DND-41 (cell line): ENCODE results near the gene SLC27A2.

Experiments used
- ATAC-seq: fragments of 200-7000 bp; cut with Tn5 transposase; 3 replicates; pipeline ENCODE4 v1.9.1; 2021; ENCODE audit warnings: low read depth; ENCODE audit not compliant: insufficient read depth
- DNase-seq: peaks from one replicate; pipeline ENCODE4 v3.0.0-alpha.2; 2020
- H2AFZ ChIP-seq: 2 replicates; pipeline ENCODE4 v1.6.0; 2012; ENCODE audit warnings: low read depth, low read length
- H3K27ac ChIP-seq: 2 replicates; pipeline ENCODE4 v1.5.1; 2012; ENCODE audit warnings: low read length, inconsistent platforms
- H3K27me3 ChIP-seq: fragments of 200-600 bp; sonication (generic); 2 replicates; pipeline ENCODE4 v1.6.0; 2012; ENCODE audit warnings: low read length, mild to moderate bottlenecking, inconsistent platforms; ENCODE audit not compliant: insufficient read depth, poor library complexity
- H3K36me3 ChIP-seq: 2 replicates; pipeline ENCODE4 v1.5.1; 2012; ENCODE audit warnings: low read length, inconsistent platforms; ENCODE audit not compliant: insufficient read depth
- H3K4me1 ChIP-seq: 2 replicates; pipeline ENCODE4 v1.5.1; 2012; ENCODE audit warnings: mild to moderate bottlenecking, low read length; ENCODE audit not compliant: insufficient read depth
- H3K4me2 ChIP-seq: 2 replicates; pipeline ENCODE4 v1.6.0; 2012; ENCODE audit warnings: mild to moderate bottlenecking, moderate library complexity, low read length, inconsistent platforms; ENCODE audit not compliant: insufficient read depth
- H3K4me3 ChIP-seq, 2 experiments: fragments of 200-600 bp in 1 of 2; shearing (Covaris generic) in 1 of 2; 2 replicates each; pipeline ENCODE4 v1.5.1; 2012 to 2016; ENCODE audit warnings: inconsistent platforms in 2 of 2, low read length in 2 of 2, mild to moderate bottlenecking in 2 of 2, low read depth in 1 of 2, moderate library complexity in 1 of 2
- H3K79me2 ChIP-seq: 2 replicates; pipeline ENCODE4 v1.6.0; 2012; ENCODE audit warnings: low read length, inconsistent platforms; ENCODE audit not compliant: insufficient read depth
- H3K9ac ChIP-seq: 2 replicates; pipeline ENCODE4 v1.6.0; 2012; ENCODE audit warnings: low read depth, mild to moderate bottlenecking, inconsistent platforms, low read length, moderate library complexity
- H3K9me3 ChIP-seq: 2 replicates; pipeline ENCODE4 v1.5.1; 2012; ENCODE audit warnings: low read length, moderate library complexity, mild to moderate bottlenecking, inconsistent platforms; ENCODE audit not compliant: insufficient read depth, severe bottlenecking
- H4K20me1 ChIP-seq: 2 replicates; pipeline ENCODE4 v1.6.0; 2012; ENCODE audit warnings: low read length; ENCODE audit not compliant: insufficient read depth
- EZH2 ChIP-seq: IDR thresholded peaks from 3 replicates; pipeline ENCODE4 v1.6.1; 2012; ENCODE audit warnings: borderline replicate concordance, low read depth, mild to moderate bottlenecking, moderate library complexity, low read length, inconsistent platforms; ENCODE audit not compliant: severe bottlenecking
- TF ChIP-seq, protein P1 (sequence below): IDR thresholded peaks from 2 replicates; pipeline ENCODE4 v1.5.1; 2012; ENCODE audit warnings: borderline replicate concordance, low read length, moderate library complexity, mild to moderate bottlenecking; ENCODE audit not compliant: poor library complexity, severe bottlenecking; ENCODE audit errors: extremely low read depth

SLC27A2 gene

DNA sequence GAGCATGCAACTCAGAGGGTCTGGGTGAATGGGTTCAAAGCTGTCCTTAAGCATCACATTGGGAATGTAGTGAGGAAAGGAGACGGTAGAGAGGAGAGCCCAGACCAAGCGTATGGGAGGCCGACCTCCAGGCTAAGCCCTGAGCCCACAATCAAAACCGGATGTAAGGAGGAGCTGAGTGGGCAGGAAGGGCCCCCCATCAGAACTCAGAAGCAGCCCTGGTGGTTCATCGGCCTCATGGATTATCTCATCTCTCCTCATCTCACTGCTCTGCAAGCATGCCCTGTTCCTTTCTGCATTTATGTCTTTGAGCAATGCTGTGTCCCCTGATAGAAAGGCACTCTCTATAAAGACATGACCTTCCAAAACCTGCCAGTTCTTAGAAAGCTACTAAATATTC, 77.3 kb downstream of the SLC27A2 start:
- Histone ChIP-seq H3K36me3 (no peaks in the 10 kb centered on the region), H4K20me1 (no peaks in the 10 kb centered on the region), H3K27me3 (no peaks in the 10 kb centered on the region), H3K4me2 (no peak overlapping the region), H3K4me1 (no peaks in the 10 kb centered on the region), H2AFZ (no peak overlapping the region), H3K9ac (no peak overlapping the region), H3K4me3 (no peak overlapping the region), H3K79me2 (no peaks in the 10 kb centered on the region), H3K9me3 (no peaks in the 10 kb centered on the region), H3K27ac (no peak overlapping the region)
- DNase-seq (no peak), ATAC-seq (no peak)
- no peak for TF ChIP-seq EZH2
- TF ChIP-seq, protein P1, sequence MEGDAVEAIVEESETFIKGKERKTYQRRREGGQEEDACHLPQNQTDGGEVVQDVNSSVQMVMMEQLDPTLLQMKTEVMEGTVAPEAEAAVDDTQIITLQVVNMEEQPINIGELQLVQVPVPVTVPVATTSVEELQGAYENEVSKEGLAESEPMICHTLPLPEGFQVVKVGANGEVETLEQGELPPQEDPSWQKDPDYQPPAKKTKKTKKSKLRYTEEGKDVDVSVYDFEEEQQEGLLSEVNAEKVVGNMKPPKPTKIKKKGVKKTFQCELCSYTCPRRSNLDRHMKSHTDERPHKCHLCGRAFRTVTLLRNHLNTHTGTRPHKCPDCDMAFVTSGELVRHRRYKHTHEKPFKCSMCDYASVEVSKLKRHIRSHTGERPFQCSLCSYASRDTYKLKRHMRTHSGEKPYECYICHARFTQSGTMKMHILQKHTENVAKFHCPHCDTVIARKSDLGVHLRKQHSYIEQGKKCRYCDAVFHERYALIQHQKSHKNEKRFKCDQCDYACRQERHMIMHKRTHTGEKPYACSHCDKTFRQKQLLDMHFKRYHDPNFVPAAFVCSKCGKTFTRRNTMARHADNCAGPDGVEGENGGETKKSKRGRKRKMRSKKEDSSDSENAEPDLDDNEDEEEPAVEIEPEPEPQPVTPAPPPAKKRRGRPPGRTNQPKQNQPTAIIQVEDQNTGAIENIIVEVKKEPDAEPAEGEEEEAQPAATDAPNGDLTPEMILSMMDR: no peak

DNA sequence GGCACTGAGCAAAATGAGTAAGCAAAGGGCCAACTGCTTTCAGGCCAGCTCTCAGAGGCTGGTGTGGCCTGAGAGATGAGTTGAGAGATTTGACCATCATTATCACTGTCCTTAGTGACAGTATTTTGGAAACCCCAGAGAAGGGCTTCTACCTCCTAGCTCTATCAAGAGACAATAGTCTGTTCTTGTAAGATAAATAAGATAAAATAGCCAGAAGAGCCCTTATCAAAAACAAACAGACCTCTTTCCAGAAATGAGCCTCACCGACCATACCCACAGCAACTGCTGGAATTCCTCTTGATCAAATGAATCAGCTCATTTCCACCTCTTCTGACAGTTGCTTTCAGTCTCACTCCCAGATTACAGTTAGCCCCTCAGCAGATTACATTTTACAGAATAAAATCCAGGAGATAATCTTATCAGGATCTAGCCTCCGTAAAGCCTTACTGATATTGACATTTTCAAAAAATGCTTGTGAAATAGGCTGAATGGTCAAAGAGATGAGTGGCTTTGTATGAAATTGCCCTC, 79.0 kb downstream of the SLC27A2 start:
- no peak for DNase-seq
- Histone ChIP-seq H2AFZ (no peak overlapping the region), H3K4me3 (no peak overlapping the region), H3K79me2 (no peaks in the 10 kb centered on the region), H3K27me3 (peaks cover 2% of the 10 kb centered on the region), H3K9me3 (no peaks in the 10 kb centered on the region), H3K4me2 (no peak overlapping the region), H4K20me1 (no peaks in the 10 kb centered on the region), H3K27ac (no peak overlapping the region), H3K9ac (no peak overlapping the region), H3K4me1 (no peaks in the 10 kb centered on the region), H3K36me3 (no peaks in the 10 kb centered on the region)
- TF ChIP-seq, protein P1: no peak
- no peak for TF ChIP-seq EZH2
- no peak for ATAC-seq

DNA sequence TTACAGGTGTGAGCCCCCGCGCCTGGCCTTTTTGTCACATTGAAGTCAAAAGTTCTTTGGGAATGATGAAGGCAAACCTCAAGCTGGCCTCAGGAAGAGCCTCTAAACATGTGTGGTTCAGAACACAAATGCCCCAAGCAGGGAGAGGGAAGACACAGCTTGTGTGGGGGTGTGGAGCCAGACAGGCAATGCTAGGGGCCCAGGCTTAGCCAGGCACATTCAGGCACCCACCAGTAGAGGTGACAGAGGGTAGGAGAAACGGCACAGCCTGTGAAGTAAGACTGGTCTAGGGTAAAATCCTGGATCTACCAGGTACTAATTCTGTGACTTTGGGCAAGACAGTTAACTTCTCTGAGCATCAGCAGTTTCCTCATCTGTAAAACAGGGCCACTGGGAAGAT, 80.0 kb downstream of the SLC27A2 start:
- no peak overlapping the region for H3K4me3 ChIP-seq
- no peak overlapping the region for H3K9ac ChIP-seq

More for the DNA sequence above, 80.0 kb downstream of the SLC27A2 start:
- H3K4me1 ChIP-seq: no peaks in the 10 kb centered on the region
- H3K4me2 ChIP-seq: no peak overlapping the region
- H3K79me2 ChIP-seq: no peaks in the 10 kb centered on the region
- H4K20me1 ChIP-seq: no peaks in the 10 kb centered on the region
- H3K36me3 ChIP-seq: no peaks in the 10 kb centered on the region
- H3K9me3 ChIP-seq: no peaks in the 10 kb centered on the region
- TF ChIP-seq EZH2: no peak
- TF ChIP-seq, protein P1: peak; percentile 26
- ATAC-seq (peak; percentile 66), DNase-seq (peak; percentile 10)
- H3K27me3 ChIP-seq: peaks cover 2% of the 10 kb centered on the region
- no peak overlapping the region for H3K27ac ChIP-seq
- no peak overlapping the region for H2AFZ ChIP-seq
